Right lobe of liver (tissue), 6 donors: ENCODE measurements around the gene TERC. TPM values are rescaled to one million over a fixed set of nuclear protein-coding genes. Genes with fewer than 3 reads are reported as not detected.

ENCODE experiments used
- ATAC-seq, 4 donors: fragments of 200-7000 bp; cut with Tn5 transposase; one replicate each; pipeline ENCODE4 v1.9.1; 2020; ENCODE audit warnings: mild to moderate bottlenecking in 4 of 4, moderate library complexity in 4 of 4
- DNase-seq, 3 donors: peaks; one replicate each; pipeline ENCODE4 v3.0.0-alpha.2; 2020
- H3K27ac ChIP-seq, 3 donors: fragments of 200-600 bp; one replicate each; pipeline ENCODE4 v1.8.0; 2022
- H3K27me3 ChIP-seq, 2 donors: fragments of 200-600 bp; one replicate each; pipeline ENCODE4 v1.8.0; 2022
- H3K36me3 ChIP-seq, 4 donors: fragments of 200-600 bp; sonication (generic) in 1 of 4; one replicate each; pipeline versions ENCODE4 v1.5.1 to v1.8.0; 2017 to 2022; ENCODE audit warnings: control low read depth in 1 of 4
- H3K4me1 ChIP-seq, 4 donors: fragments of 200-600 bp; sonication (generic) in 1 of 4; one replicate each; pipeline versions ENCODE4 v1.5.1 to v1.8.0; 2017 to 2022; ENCODE audit warnings: control low read depth in 1 of 4
- H3K4me3 ChIP-seq, 3 donors: fragments of 200-600 bp; one replicate each; pipeline ENCODE4 v1.8.0; 2022
- H3K9me3 ChIP-seq, 4 donors: fragments of 200-600 bp; sonication (generic) in 1 of 4; one replicate each; pipeline versions ENCODE4 v1.5.1 to v1.8.0; 2017 to 2022; ENCODE audit warnings: control low read depth in 1 of 4
- POLR2A ChIP-seq: fragments of 450-650 bp; IDR thresholded peaks from one replicate; pipeline ENCODE4 v1.6.1; 2017; ENCODE audit warnings: antibody characterized with exemption, mild to moderate bottlenecking
- WGBS: methylation state at CpG from one replicate; pipeline ENCODE4 v1.1.6; 2018; ENCODE audit warnings: low coverage, low lambda C conversion rate; ENCODE audit not compliant: insufficient coverage; ENCODE audit errors: missing lambda C conversion rate; 5-methylcytosine and 5-hydroxymethylcytosine counted together
- intact Hi-C, 2 donors: fragments of 100-400 bp; cut with DNase I; formaldehyde crosslinking; loops; one replicate each; pipeline versions ENCODE4 v1.11.2 to v1.14.1; 2022
- total RNA-seq, 6 experiments: library from RNA; depleted of rRNA in 2 of 6; stranded (reverse); fragments of >200 nt in 2 of 6; fragmentation: NEBNext Ultra II Directional in 3 of 6; extraction: Animal tissue kit (Norgen Biotek cat#: 25700) in 3 of 6; gene quantifications; one replicate each; pipeline versions ENCODE4 v1.1.0 to v1.2.4, GENCODE V29; 2016 to 2023
- TF ChIP-seq, protein P1 (sequence below), 4 donors: fragments of 200-600 bp in 3 of 4; fragments of 450-650 bp in 1 of 4; IDR thresholded peaks; one replicate each; pipeline versions ENCODE4 v1.5.1 to v1.8.0; 2016 to 2022; ENCODE audit warnings: antibody characterized with exemption in 4 of 4, mild to moderate bottlenecking in 2 of 4
- donor health status: DM: no; HTN: yes; CAD: no.
- donor health status: DM: no; HTN: no; CAD: no.
- donor health status: DM: no; HTN: no; CAD: no.
- donor health status: DM: no; HTN: yes; CAD: no.
- donor health status: DM: no; HTN: yes; CAD: no.

TERC gene
- total RNA-seq, 6 experiments from 2014 or later = 1.5 to 127 (median 119) TPM; not detected in 3

DNA sequence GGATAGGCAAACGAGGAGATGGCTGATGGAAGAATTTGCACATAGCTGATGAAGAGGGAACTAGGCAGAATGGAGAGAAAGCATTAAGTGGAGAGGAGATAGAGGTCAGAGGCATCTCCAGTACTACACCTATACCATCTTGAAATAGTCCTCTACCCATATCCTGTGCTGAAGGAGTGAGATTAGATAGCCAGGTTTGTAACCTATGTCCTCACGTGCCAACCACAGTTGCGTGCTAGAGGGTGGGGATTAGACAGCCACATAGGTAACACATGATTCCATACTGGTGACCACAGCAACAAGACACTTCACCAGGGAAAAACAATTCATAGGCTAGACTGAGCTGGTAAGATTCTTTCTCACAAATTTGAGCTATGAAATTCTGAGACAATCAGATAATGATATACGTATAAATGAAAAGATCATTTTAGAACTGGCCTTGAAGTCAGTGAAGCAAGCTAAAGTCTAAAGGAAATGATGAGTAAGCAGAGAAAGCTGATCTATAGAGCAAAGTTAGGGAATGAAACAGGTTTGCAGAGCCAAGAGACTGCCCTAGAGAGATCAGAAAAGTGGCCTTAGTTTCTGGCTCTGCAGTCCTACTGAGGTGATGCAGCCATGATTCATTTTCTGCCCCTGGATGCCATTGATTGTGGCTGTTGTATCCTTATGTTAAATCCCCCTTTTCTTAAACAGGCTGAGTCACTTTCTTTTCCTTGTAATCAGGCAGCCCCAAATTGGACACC lies 26.0 kb upstream of the TERC start:
- ATAC-seq (no peak), DNase-seq (no peak)
- 95% methylated on average over 4 of the region's 4 CpGs for WGBS
- Histone ChIP-seq H3K4me3 (no peak overlapping the region), H3K27ac (no peak overlapping the region), H3K27me3 (no peaks in the 10 kb centered on the region), H3K4me1 (no peaks in the 10 kb centered on the region), H3K9me3 (no peaks in the 10 kb centered on the region), H3K36me3 (peaks cover 0 to 17% (median 6%) of the 10 kb centered on the region in 4 donors)
- no peak for TF ChIP-seq POLR2A
- TF ChIP-seq, protein P1, sequence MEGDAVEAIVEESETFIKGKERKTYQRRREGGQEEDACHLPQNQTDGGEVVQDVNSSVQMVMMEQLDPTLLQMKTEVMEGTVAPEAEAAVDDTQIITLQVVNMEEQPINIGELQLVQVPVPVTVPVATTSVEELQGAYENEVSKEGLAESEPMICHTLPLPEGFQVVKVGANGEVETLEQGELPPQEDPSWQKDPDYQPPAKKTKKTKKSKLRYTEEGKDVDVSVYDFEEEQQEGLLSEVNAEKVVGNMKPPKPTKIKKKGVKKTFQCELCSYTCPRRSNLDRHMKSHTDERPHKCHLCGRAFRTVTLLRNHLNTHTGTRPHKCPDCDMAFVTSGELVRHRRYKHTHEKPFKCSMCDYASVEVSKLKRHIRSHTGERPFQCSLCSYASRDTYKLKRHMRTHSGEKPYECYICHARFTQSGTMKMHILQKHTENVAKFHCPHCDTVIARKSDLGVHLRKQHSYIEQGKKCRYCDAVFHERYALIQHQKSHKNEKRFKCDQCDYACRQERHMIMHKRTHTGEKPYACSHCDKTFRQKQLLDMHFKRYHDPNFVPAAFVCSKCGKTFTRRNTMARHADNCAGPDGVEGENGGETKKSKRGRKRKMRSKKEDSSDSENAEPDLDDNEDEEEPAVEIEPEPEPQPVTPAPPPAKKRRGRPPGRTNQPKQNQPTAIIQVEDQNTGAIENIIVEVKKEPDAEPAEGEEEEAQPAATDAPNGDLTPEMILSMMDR (IDR thresholded peaks at IDR 0.05) = no peak
- intact Hi-C loops = no loop called here

DNA sequence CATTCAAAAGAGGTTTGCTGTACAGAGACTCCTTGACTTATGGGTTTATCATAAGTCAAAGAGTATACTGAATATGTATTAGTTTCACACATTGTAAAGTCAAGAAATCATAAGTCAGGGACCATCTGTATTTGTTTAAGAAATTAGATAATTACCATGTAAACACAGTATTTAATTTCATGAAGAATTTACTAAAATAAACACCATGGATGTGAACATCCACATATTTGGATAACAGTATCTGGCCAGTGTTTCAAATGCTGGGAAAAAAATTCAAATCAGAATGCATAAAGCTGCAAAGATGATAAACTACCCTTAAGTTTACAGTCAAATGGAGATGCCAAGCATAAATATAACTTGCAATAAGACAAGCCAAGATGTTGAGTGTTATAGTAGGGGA lies 25.4 kb upstream of the TERC start:
- intact Hi-C loops = no loop called here
- Histone ChIP-seq H3K9me3 (no peaks in the 10 kb centered on the region), H3K4me3 (no peak overlapping the region), H3K27ac (no peak overlapping the region), H3K4me1 (no peaks in the 10 kb centered on the region), H3K36me3 (peaks cover 0 to 21% (median 8%) of the 10 kb centered on the region in 4 donors), H3K27me3 (no peaks in the 10 kb centered on the region)
- no peak for TF ChIP-seq POLR2A
- TF ChIP-seq, protein P1 (IDR thresholded peaks at IDR 0.05) = no peak
- DNase-seq (no peak), ATAC-seq (no peak)

DNA sequence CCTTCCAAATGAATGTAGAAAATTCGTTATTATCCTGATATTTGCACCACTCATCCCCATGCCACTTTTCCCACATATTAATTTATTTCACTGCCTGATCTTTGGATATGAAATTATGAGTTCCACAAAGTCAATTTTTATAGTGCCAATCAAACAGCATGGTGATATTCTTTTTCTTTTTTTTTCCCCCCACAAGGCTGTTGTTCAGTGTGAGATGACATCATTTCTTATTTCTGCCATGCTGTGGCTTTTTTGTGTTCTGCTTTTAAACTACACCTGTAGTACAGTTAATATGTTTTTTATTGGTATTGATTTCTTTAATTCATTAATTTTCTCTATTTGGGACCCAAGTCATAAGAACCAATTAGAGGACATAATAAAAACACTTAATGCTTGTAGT lies 22.9 kb upstream of the TERC start:
- H3K4me3 ChIP-seq = no peak overlapping the region
- no peak for TF ChIP-seq POLR2A
- TF ChIP-seq, protein P1 (IDR thresholded peaks at IDR 0.05) = no peak
- H3K36me3 ChIP-seq = peaks cover 0 to 35% (median 10%) of the 10 kb centered on the region in 4 donors
- 60% methylated on average over 1 of the region's 1 CpG for WGBS
- no peaks in the 10 kb centered on the region for H3K4me1 ChIP-seq
- no peaks in the 10 kb centered on the region for H3K27me3 ChIP-seq
- H3K27ac ChIP-seq = no peak overlapping the region
- no peak for ATAC-seq
- intact Hi-C loops = no loop called here
- DNase-seq = no peak
- H3K9me3 ChIP-seq = no peaks in the 10 kb centered on the region

DNA sequence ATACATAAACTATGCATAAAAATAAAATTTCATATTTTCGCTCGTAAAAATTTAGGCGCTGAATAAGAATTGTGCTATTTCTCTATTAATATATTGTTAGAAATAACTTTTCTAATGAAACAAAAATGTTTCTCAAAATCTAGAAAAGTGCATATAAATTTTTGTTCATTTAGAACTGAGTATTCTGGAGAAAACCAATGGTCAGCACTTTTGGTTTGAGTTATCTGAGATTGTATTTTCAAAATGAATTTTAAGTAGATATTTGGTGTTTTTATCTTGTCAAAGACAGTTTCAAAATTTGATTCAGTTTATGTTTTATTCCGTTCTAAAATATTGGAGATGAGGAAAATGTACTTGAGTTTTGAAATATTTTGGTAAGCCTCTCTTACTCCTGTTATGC lies 22.3 kb upstream of the TERC start:
- Histone ChIP-seq H3K4me1 (no peaks in the 10 kb centered on the region), H3K9me3 (no peaks in the 10 kb centered on the region), H3K27me3 (no peaks in the 10 kb centered on the region), H3K27ac (no peak overlapping the region), H3K4me3 (no peak overlapping the region), H3K36me3 (peaks cover 0 to 41% (median 11%) of the 10 kb centered on the region in 4 donors)
- ATAC-seq (no peak), DNase-seq (no peak)
- no peak for TF ChIP-seq POLR2A
- TF ChIP-seq, protein P1 (IDR thresholded peaks at IDR 0.05) = no peak
- intact Hi-C loops = no loop called here
- WGBS = 95% methylated on average over 4 of the region's 4 CpGs
